ENCODE data around the gene INO80D. TPM values are rescaled to one million over a fixed set of nuclear protein-coding genes. Genes with fewer than 3 reads are reported as not detected.

Gene INO80D
- total RNA-seq, 1 experiment from 2014 or later = 46.0 TPM

GRCh38 chr2:206108713-206109112, 22.7 kb upstream of the INO80D start:
- Histone ChIP-seq H3K14ac (ENCODE audit: insufficient read depth, low read length) (no peak overlapping the region), H3K4me1 (ENCODE audit: insufficient read depth, low read length) (no peaks in the 10 kb centered on the region), H3K79me1 (ENCODE audit: insufficient read depth, low read depth, low read length, poor library complexity, severe bottlenecking) (no peaks in the 10 kb centered on the region), H3K9ac (ENCODE audit: extremely low read depth, insufficient read length, low read length) (no peak overlapping the region), H4K5ac (ENCODE audit: insufficient read length, low read depth, low read length) (no peak overlapping the region), H4K8ac (replicated peaks; ENCODE audit: insufficient read length, low read depth, low read length) (no peak overlapping the region), H3K79me2 (ENCODE audit: insufficient read depth, low read length) (no peaks in the 10 kb centered on the region), H4K91ac (ENCODE audit: insufficient read length, low read depth, low read length) (no peak overlapping the region), H3K18ac (ENCODE audit: insufficient read length, low read depth, low read length) (no peak overlapping the region), H3K23me2 (ENCODE audit: insufficient read length, low read depth, low read length, poor library complexity, severe bottlenecking) (no peaks in the 10 kb centered on the region), H2BK12ac (ENCODE audit: insufficient read length, low read depth, low read length) (no peak overlapping the region), H2AK5ac (ENCODE audit: insufficient read length, low read length) (no peak overlapping the region), H3K4me2 (ENCODE audit: insufficient read depth, insufficient read length, low read length) (no peak overlapping the region), H2BK120ac (ENCODE audit: low read depth, low read length, poor library complexity, severe bottlenecking) (no peak overlapping the region), H3K9me3 (ENCODE audit: control insufficient read depth, low read depth, low read length) (no peaks in the 10 kb centered on the region), H3K27me3 (ENCODE audit: insufficient read depth, low read length) (no peaks in the 10 kb centered on the region), H3K27ac (ENCODE audit: insufficient read length, low read depth, low read length) (no peak overlapping the region), H4K20me1 (ENCODE audit: control insufficient read depth, insufficient read depth, insufficient read length) (no peaks in the 10 kb centered on the region), H2AFZ (ENCODE audit: low read length) (no peak overlapping the region), H3T11ph (ENCODE audit: low read length) (no peak overlapping the region), H2BK15ac (ENCODE audit: low read depth, low read length) (no peak overlapping the region), H3K4ac (ENCODE audit: low read depth, low read length) (no peak overlapping the region), H2BK5ac (ENCODE audit: insufficient read length, low read length) (no peak overlapping the region), H3K56ac (ENCODE audit: insufficient read length, low read depth, low read length) (no peak overlapping the region), H2BK20ac (ENCODE audit: low read depth, low read length, poor library complexity, severe bottlenecking) (no peak overlapping the region), H3K23ac (ENCODE audit: insufficient read length, low read depth, low read length) (no peak overlapping the region)
- H3K36me3 Mint-ChIP-seq (ENCODE audit: insufficient read depth in 1 of 3, low read depth in 3 of 3) = peaks cover 0 to 11% (median 0%) of the 10 kb centered on the region in 3 experiments; a peak in 2 of 7 replicates
- H3K9me3 Mint-ChIP-seq = no peaks in the 10 kb centered on the region
- H3K4me3 Mint-ChIP-seq = no peak overlapping the region
- TF ChIP-seq, protein P1, sequence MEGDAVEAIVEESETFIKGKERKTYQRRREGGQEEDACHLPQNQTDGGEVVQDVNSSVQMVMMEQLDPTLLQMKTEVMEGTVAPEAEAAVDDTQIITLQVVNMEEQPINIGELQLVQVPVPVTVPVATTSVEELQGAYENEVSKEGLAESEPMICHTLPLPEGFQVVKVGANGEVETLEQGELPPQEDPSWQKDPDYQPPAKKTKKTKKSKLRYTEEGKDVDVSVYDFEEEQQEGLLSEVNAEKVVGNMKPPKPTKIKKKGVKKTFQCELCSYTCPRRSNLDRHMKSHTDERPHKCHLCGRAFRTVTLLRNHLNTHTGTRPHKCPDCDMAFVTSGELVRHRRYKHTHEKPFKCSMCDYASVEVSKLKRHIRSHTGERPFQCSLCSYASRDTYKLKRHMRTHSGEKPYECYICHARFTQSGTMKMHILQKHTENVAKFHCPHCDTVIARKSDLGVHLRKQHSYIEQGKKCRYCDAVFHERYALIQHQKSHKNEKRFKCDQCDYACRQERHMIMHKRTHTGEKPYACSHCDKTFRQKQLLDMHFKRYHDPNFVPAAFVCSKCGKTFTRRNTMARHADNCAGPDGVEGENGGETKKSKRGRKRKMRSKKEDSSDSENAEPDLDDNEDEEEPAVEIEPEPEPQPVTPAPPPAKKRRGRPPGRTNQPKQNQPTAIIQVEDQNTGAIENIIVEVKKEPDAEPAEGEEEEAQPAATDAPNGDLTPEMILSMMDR (conservative IDR thresholded peaks at IDR 0.05) = no peak
- H3K4me1 Mint-ChIP-seq = no peaks in the 10 kb centered on the region
- H3K27ac Mint-ChIP-seq = no peak overlapping the region
- DNase-seq = no peak
- no CpG with 5 or more reads among the region's 7 CpGs for WGBS (ENCODE audit: extremely low coverage, insufficient read length, low lambda C conversion rate)
- H3K27me3 Mint-ChIP-seq (ENCODE audit: low read depth) = no peaks in the 10 kb centered on the region

Measured in H9 (cell line).